SKM-1 treated with dmso at 0.1 percent for 144 hours (cell line): ENCODE data around the gene CHKA.

ENCODE experiments used
- DNase-seq: peaks from one replicate; lab custom pipeline; 2025; ENCODE audit not compliant: unreplicated experiment; lab: John Stamatoyannopoulos, UW

CHKA gene

DNA sequence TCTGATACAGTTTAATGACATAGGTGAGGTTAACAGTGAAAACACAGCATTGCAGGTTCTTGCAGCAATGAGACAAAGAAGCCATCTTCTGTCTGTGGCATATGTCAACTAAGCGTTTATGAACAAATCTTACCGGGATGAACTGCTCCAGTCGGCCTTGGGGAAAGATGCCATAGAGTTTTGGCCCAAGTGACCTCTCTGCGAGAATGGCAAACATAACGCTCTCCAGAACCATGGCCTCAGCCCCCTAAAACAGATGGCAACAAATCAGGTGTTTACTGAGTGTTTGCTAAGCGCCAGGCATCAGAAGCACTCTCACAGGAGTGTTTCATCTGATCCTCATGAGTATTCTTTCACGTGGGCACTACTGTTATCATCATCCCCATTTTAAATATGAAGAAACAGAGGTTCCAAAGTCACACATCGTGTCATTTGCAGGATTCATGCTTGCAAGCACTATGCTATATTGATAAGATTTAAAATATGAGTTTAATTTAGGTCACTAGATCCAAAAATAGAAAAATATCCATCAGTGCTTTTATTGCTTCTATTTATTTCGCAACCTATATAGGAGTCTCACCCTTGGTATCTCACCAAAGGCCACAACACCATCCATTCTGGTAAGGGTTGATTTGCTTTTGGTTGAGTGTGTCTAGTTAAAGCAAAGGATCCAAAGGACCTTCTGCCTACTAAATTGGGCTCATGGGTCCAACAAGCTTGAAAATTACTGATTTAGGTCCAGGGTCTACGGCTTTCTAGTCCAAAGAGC is 46.4 kb downstream of the CHKA start:
- DNase-seq, result no peak

DNA sequence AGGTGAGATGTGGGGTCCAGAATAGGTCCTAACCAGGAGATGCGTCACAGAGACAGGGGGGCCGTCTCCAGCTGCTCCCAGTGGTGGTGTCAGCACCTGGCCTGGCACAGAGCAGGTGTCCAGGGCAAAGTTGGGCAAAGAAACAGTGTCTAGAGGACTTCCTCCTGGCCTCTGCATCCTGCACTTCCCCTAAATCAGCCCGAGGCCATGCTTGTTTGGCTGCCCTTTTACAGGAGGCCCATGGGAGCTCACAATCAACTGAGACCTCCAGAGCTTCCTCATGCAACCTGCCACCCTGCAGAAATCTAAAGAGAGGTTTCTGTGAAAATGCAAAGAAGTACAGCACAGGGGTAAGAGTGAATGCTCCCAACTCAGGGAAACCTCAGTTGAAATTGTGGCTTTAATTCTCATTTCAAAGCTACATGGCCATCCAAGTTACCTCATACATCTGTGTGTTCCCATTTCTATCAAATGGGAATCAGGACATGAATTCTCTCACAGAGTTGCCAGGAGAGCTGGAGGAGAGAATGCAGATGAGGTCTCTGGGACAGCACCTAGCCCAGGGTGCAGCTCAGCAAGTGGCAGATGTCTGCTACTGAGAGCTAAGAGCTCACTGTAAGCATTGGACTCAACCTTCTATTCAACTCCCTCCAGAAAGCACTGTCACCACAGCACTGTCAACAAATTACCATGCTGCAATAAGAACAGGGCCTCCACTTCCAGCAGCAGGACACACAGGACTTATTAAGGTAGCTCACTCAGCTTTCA is 49.7 kb downstream of the CHKA start:
- no peak for DNase-seq

DNA sequence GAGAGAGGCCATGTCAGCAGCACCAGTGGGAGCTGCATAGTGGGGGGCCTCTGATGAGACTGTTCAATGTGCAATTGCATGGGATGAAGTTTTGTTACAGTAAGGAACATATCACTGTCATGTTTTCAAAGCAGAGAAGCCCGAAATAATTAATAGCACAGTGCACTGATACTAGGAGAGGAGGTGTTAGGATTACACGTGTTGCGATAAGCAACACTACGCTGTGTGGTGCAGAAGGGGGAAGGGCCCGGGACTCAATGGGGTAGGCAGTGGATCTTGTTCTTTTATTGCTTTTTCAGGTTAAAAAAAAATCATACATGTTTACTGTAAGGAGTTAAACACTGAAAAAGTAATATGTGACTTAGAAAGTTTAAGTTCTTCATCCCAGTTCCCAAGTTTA is 53.2 kb downstream of the CHKA start:
- no peak for DNase-seq

GRCh38 chr11:68066742-68067141 is 54.4 kb downstream of the CHKA start:
- DNase-seq, result no peak

- no peak for DNase-seq
Observed at GRCh38 chr11:68065841-68066240, 55.3 kb downstream of the CHKA start.

GRCh38 chr11:68064926-68065325 is 56.3 kb downstream of the CHKA start:
- DNase-seq, result no peak

DNA sequence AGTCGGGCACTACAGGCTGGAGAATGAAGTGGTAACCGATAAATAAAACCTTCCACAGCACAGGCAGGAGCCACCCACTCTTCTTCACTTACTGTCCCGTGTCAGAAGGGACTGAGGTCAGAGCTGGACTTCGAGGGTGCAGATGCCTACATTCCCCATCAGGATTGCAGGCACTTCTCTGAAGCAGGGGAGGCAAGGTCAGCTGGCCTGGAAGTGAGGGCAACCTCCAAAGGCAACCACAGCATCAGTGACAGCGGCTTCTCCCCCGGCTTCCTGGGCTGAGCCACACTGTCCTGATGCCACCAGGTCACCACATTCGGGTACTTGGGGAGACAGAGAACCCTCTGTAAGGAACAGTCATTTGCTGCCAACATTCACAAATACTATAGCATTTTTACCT is 59.7 kb downstream of the CHKA start:
- no peak for DNase-seq

DNA sequence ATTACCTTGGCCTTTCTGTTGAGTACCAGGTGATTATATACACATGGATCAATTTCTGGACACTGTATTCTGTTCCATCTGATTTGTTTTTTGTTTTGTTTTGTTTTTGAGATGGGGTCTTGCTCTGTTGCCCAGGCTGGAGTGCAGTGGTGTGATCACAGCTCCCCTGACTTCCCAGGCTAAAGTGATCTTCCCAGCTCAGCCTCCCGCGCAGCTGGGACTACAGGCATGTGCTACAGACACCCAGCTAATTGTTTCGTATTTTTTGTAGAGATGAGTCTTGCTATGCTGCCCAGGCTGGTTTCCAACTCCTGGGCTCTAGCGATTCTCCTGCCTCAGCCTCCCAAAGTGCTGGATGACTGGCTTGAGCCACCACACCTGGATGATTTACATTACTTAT is 63.4 kb downstream of the CHKA start:
- DNase-seq, result no peak

DNA sequence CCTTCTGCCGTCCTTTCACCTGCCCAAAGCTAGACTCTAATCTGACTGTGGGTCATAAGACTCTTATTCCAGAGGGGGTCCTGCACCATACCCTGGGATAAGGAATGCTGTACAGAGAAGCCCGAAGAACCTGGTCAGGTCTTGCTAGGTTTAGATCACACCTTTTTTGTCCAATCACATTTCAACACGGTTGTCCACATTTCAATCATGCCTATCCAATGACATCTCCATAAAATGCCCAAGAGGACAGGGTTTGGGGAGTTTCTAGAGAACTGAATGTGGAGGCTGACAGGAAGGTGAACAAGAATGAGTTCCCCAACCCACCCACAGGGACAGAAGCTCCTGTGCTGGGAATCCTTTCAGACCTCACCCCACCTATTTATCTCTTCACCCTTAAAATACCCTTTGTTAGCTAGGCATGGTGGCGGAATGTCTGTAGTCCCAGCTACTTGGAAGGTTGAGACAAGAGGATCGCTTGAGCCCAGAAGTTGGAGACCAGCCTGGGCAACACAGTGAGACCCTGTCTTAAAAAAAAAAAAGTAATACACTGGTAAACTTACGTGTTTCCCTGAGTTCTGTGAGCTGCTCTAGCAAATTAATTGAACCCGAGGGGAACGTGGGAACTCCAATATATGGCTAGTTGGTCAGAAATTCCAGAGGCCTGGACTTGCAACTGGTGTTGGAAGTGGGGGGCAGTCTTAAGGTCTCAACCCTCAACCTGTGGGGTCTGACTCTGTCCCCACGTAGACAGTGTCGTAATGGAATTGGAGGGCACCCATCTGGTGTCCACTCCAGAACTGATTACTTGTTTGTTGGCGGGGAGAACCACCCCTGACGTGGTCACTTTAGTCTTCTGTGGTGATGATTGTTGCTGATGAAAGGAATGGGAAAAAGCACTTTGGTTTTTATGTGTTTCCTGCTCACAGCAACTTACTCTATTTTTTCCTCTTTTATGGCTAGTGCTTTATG is 64.6 kb downstream of the CHKA start:
- DNase-seq, result no peak

- no peak for DNase-seq
Observed at GRCh38 chr11:68053981-68054812, 67.0 kb downstream of the CHKA start.

- no peak for DNase-seq
Observed at GRCh38 chr11:68053117-68053516, 68.1 kb downstream of the CHKA start.

- no peak for DNase-seq
Observed at GRCh38 chr11:68052137-68052873, 68.9 kb downstream of the CHKA start.

GRCh38 chr11:68051191-68052136 is 69.7 kb downstream of the CHKA start:
- DNase-seq, result no peak

- no peak for DNase-seq
Observed at GRCh38 chr11:68050371-68050841, 70.8 kb downstream of the CHKA start.

DNA sequence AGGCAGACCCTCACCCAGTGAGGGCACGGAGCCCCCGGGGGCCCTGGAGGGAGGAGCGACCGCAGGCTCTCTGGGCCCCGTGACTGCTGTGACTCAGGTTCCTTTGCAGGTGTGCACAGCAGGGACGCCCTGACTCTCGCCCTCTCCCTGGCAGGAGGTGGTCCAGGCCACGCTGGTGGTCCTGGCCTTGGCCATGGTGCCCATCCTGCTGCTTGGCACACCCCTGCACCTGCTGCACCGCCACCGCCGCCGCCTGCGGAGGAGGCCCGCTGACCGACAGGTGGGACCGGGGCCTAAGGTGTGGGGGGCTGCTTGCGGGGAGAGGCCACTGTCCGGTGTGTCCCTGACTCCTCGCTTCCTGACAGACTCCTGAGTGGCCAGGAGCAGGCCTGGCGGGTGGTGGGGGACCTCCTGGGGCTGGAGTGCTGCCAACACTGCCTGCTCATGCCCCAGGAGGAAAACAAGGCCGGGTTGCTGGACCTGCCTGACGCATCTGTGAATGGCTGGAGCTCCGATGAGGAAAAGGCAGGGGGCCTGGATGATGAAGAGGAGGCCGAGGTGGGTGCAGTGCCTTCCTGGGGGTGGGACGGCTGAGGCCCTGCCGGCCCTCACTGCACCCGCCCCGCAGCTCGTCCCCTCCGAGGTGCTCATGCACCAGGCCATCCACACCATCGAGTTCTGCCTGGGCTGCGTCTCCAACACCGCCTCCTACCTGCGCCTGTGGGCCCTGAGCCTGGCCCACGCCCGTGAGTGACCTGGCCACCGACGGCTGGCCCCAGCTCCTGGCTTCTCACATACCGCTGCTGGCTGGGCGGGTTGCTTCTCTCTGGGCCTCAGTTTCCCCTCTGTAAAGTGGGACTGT is 71.4 kb downstream of the CHKA start:
- DNase-seq, result no peak

- no peak for DNase-seq
Observed at GRCh38 chr11:68048681-68049508, 72.3 kb downstream of the CHKA start.
